Left renal cortex interstitium (tissue), 4 donors: ENCODE measurements around the gene PRR30. TPM values are rescaled to one million over a fixed set of nuclear protein-coding genes. Genes with fewer than 3 reads are reported as not detected.

Experiments
- polyA plus RNA-seq, 4 donors: library from polyadenylated mRNA; unstranded; fragments of 120-200 nt; gene quantifications; one replicate each; pipeline ENCODE4 v1.2.1, GENCODE V29; 2013; ENCODE audit not compliant: insufficient read length in 4 of 4

The PRR30 gene
- polyA plus RNA-seq, 4 donors, result not detected

Other genes with a start within 250 kb of the PRR30 start
- 10 to 100 TPM; 11.2 to 16.6 (median 13.6) TPM for gene MAPRE3, start 168.8 kb downstream of the PRR30 start, polyA plus RNA-seq
- 10 to 100 TPM; 52.6 to 75.7 (median 61.0) TPM for gene TMEM214, start 106.4 kb downstream of the PRR30 start, polyA plus RNA-seq
- 10 to 100 TPM; 58.7 to 71.0 (median 65.6) TPM for gene AGBL5, start 87.7 kb downstream of the PRR30 start, polyA plus RNA-seq
- 100 to 1,000 TPM; 222 to 297 (median 264) TPM for gene OST4, start 67.8 kb downstream of the PRR30 start, polyA plus RNA-seq
- 100 to 1,000 TPM in 2 of 4 donors, 10 to 100 TPM in 2; 75.5 to 182 (median 99.1) TPM for gene EMILIN1, start 60.8 kb downstream of the PRR30 start, polyA plus RNA-seq
- 10 to 100 TPM; 45.4 to 55.6 (median 52.0) TPM for gene KHK, start 52.6 kb downstream of the PRR30 start, polyA plus RNA-seq
- 1 to 10 TPM; 5.4 to 7.3 (median 6.5) TPM for gene CGREF1, start 20.3 kb downstream of the PRR30 start, polyA plus RNA-seq
- gene ABHD1, start 15.6 kb downstream of the PRR30 start, polyA plus RNA-seq, result 1 to 10 TPM in 3 of 4 donors, under 1 TPM in 1; 0.99 to 2.0 (median 1.3) TPM
- gene PREB, start 4.8 kb downstream of the PRR30 start, polyA plus RNA-seq, result 10 to 100 TPM; 46.6 to 54.1 (median 52.2) TPM
- gene TCF23, start 9.6 kb upstream of the PRR30 start, polyA plus RNA-seq, result under 1 TPM; 0.42 to 0.76 (median 0.70) TPM
- gene ATRAID, start 72.6 kb upstream of the PRR30 start, polyA plus RNA-seq, result 100 to 1,000 TPM; 144 to 186 (median 158) TPM
- 10 to 100 TPM; 29.6 to 48.6 (median 39.4) TPM for gene SLC5A6, start 72.9 kb upstream of the PRR30 start, polyA plus RNA-seq
- gene CAD, start 78.0 kb upstream of the PRR30 start, polyA plus RNA-seq, result 10 to 100 TPM; 34.7 to 63.8 (median 46.3) TPM
- 10 to 100 TPM in 1 of 4 donors, 1 to 10 TPM in 3; 5.3 to 11.2 (median 7.0) TPM for gene SLC30A3, start 123.6 kb upstream of the PRR30 start, polyA plus RNA-seq
- 1 to 10 TPM in 2 of 4 donors, under 1 TPM in 2; 0.43 to 1.6 (median 0.83) TPM for gene DNAJC5G, start 136.0 kb upstream of the PRR30 start, polyA plus RNA-seq
- 1 to 10 TPM; 3.4 to 8.7 (median 4.7) TPM for gene TRIM54, start 143.0 kb upstream of the PRR30 start, polyA plus RNA-seq
- gene UCN, start 169.0 kb upstream of the PRR30 start, polyA plus RNA-seq, result 1 to 10 TPM in 2 of 4 donors, under 1 TPM in 2; 0.59 to 1.5 (median 1.1) TPM
- 10 to 100 TPM; 69.5 to 93.3 (median 80.5) TPM for gene MPV17, start 183.7 kb upstream of the PRR30 start, polyA plus RNA-seq
- gene GTF3C2, start 217.4 kb upstream of the PRR30 start, polyA plus RNA-seq, result 10 to 100 TPM; 65.4 to 82.3 (median 73.2) TPM
- gene EIF2B4, start 230.9 kb upstream of the PRR30 start, polyA plus RNA-seq, result 10 to 100 TPM; 44.1 to 58.6 (median 52.8) TPM
- 100 to 1,000 TPM in 3 of 4 donors, 10 to 100 TPM in 1; 99.0 to 127 (median 108) TPM for gene SNX17, start 231.2 kb upstream of the PRR30 start, polyA plus RNA-seq
- 10 to 100 TPM; 16.4 to 28.5 (median 21.2) TPM for gene ZNF513, start 241.3 kb upstream of the PRR30 start, polyA plus RNA-seq